ENCODE data around the gene MAEA.

Gene MAEA

DNA sequence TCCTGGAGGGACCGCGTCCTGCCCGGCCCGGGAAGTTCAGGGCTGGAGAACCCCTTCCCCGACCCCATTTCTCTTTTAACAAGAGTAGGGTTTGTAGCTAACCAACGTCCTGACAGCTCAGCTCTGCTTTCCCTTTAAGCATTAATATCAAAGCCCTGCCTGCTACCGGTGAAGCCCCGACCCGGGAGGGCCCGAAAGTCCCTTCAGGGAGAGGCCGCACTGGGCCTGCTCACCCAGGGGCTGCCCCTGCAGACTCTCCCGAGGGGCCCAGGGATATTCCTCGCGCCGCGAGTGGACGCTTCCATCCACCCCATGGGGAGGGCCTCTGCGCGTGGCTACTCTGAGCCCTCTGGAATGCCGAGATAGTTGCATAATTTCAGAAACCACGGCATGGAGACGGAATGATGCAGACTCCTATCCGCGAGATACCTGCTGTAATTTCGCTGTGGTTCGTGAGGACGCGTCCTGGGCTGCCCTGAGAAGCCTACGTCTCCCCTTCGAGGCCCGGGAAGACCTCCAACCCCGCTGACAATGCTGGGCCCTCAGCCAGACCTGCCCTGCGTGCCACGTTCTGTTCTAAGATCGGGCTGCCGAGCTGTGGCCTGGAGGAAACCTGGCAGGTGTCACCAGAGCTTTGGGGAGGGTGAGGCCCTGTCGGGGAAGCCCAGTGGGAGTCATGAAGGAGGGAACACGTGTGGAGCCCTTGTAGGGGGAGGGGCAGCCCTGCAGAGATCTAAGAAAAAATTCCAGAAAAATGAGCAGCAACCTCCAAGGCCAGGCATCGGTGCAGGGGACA is 39.8 kb upstream of the MAEA start:
- peak overlapping the region; percentile 73 to 98 (median 95) for H3K27ac Mint-ChIP-seq
- H3K4me3 Mint-ChIP-seq: peak overlapping the region; percentile 87 to 91 (median 89)

DNA sequence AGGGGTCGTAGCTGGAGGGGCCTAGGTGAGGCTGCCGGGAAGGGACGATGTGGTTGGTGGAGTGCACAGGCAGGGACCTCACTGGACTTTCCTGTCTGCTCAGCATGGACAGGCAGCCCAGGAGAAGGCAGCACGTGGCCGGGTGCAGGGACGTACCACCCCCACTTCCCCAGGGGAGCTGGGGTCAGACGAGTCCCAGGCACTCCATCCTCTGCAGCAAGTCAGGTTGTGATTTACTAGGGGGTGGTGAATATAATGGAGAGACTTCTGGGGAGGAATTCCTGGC is 39.2 kb upstream of the MAEA start:
- peaks cover 50% of the 10 kb centered on the region for H3K36me3 Mint-ChIP-seq (ENCODE audit: low read depth)
- TF ChIP-seq, protein P1, sequence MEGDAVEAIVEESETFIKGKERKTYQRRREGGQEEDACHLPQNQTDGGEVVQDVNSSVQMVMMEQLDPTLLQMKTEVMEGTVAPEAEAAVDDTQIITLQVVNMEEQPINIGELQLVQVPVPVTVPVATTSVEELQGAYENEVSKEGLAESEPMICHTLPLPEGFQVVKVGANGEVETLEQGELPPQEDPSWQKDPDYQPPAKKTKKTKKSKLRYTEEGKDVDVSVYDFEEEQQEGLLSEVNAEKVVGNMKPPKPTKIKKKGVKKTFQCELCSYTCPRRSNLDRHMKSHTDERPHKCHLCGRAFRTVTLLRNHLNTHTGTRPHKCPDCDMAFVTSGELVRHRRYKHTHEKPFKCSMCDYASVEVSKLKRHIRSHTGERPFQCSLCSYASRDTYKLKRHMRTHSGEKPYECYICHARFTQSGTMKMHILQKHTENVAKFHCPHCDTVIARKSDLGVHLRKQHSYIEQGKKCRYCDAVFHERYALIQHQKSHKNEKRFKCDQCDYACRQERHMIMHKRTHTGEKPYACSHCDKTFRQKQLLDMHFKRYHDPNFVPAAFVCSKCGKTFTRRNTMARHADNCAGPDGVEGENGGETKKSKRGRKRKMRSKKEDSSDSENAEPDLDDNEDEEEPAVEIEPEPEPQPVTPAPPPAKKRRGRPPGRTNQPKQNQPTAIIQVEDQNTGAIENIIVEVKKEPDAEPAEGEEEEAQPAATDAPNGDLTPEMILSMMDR (IDR thresholded peaks at IDR 0.05; ENCODE audit: unreplicated experiment in 3 of 3): no peak
- H3K4me1 Mint-ChIP-seq: peaks cover 15% of the 10 kb centered on the region
- peaks cover 42% of the 10 kb centered on the region for H3K9me3 Mint-ChIP-seq
- H3K27ac Mint-ChIP-seq: peak overlapping the region in 2 of 3 experiments; percentile 17 to 95
- peak overlapping the region; percentile 58 to 91 (median 87) for H3K4me3 Mint-ChIP-seq
- H3K27me3 Mint-ChIP-seq (ENCODE audit: low read depth): peaks cover 3% of the 10 kb centered on the region

More for the DNA sequence above, 39.8 kb upstream of the MAEA start:
- Mint-ChIP-seq H3K9me3 (peaks cover 38% of the 10 kb centered on the region), H3K27me3 (ENCODE audit: low read depth) (peaks cover 3% of the 10 kb centered on the region), H3K36me3 (ENCODE audit: low read depth) (peaks cover 48% of the 10 kb centered on the region), H3K4me1 (peaks cover 20% of the 10 kb centered on the region)
- TF ChIP-seq, protein P1 (IDR thresholded peaks at IDR 0.05; ENCODE audit: unreplicated experiment in 3 of 3): no peak

DNA sequence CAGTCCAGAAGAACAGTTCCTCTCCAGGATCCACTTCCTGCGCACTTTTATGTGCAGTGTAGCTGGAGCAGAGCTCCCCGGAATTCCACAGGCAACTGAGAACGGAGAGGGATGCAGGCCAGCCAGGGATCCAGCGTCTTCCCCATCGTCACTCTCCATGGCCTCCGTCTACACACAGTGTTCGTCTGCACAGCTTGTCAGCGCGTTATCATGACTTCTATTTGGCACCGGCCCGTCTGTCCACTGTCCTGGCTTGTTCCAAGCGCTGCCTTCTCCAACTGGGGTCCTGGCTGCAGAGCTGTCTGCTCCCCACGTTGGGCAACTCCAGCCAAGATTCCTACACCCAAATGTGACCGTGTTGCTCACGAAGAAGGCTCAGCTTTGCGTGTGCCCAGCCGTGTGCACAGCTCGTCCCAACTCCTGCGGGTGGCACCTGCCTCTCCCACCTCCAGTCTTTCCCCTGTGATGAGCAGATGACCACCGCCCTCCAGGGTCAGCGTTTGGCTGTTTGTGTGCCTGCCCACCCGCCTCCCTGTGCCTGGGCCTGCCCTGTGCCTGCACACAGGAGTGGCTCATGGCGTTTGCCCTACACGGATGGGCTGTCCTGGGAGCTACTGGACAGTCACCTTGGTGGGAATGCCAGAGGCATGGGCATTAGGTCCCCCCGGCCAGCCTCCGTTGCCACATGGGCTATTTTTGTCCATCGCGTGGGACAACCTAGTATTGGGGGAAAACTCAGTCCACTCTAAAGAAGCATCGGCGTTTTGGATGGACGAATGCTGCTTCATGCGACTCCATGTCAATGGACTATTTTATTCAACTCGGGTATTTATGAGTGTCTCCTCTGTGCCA is 38.5 kb upstream of the MAEA start:
- Mint-ChIP-seq H3K4me1 (peaks cover 11% of the 10 kb centered on the region), H3K36me3 (ENCODE audit: low read depth) (peaks cover 56% of the 10 kb centered on the region), H3K4me3 (peak overlapping the region; percentile 73 to 91 (median 87)), H3K27me3 (ENCODE audit: low read depth) (peaks cover 3% of the 10 kb centered on the region), H3K27ac (peak overlapping the region in 2 of 3 experiments; percentile 34 to 95), H3K9me3 (peaks cover 49% of the 10 kb centered on the region)
- TF ChIP-seq, protein P1 (IDR thresholded peaks at IDR 0.05; ENCODE audit: unreplicated experiment in 3 of 3): no peak

DNA sequence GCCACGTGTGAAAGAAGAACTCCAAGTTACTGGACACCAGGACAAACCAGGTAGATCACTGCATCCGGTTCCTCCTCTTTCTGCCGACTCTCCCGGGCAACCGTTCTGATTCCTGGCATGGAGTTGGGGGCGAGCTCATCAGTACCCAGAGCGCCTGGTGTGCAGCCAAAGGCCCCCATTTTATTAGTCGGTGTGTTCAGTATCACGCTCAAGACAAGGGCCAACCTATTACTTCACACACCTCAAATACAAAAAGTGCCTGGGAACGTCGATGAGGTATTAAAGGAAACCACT is 38.0 kb upstream of the MAEA start:
- Mint-ChIP-seq H3K9me3 (peaks cover 54% of the 10 kb centered on the region), H3K27ac (peak overlapping the region in 1 of 3 experiments; percentile 34), H3K4me3 (peak overlapping the region; percentile 64 to 91 (median 73)), H3K36me3 (ENCODE audit: low read depth) (peaks cover 59% of the 10 kb centered on the region), H3K4me1 (peaks cover 5% of the 10 kb centered on the region), H3K27me3 (ENCODE audit: low read depth) (peaks cover 3% of the 10 kb centered on the region)
- TF ChIP-seq, protein P1 (IDR thresholded peaks at IDR 0.05; ENCODE audit: unreplicated experiment in 3 of 3): no peak

DNA sequence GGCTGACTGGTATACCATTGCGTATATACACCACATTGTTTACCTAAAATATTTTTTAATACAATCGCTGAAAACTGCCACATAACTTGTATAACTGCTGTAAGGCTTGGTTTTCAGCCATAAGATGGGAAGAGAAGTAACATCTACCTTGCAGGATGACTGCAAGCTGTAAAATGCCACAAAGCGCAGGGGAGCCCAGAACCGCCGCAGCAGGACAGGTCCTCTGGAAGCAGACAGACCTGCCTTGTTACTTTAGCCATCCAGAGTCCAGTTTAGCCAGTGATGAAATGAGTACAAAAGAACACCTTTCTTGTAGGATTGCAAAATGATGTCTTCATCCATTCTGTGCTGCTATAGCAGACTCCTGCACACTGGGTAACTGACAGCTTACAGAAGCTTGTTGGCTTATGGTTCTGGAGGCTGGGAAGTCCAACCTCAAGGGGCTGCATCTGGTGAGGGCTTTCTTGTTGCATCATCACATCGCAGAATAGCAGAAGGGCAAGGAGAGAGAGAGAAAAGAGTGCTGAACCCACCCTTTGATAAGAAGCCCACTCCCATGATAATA is 36.7 kb upstream of the MAEA start:
- Mint-ChIP-seq H3K4me3 (peak overlapping the region; percentile 49 to 70 (median 52)), H3K36me3 (ENCODE audit: low read depth) (peaks cover 62% of the 10 kb centered on the region), H3K4me1 (no peaks in the 10 kb centered on the region), H3K9me3 (peaks cover 61% of the 10 kb centered on the region), H3K27ac (peak overlapping the region in 2 of 3 experiments; percentile 10 to 39), H3K27me3 (ENCODE audit: low read depth) (peaks cover 3% of the 10 kb centered on the region)
- TF ChIP-seq, protein P1 (IDR thresholded peaks at IDR 0.05; ENCODE audit: unreplicated experiment in 3 of 3): no peak
